Type B pancreatic cell (in vitro differentiated cells): ENCODE data around the gene DISP1. TPM values are rescaled to one million over a fixed set of nuclear protein-coding genes. Genes with fewer than 3 reads are reported as not detected.

ENCODE experiments used
- DNase-seq: peaks from one replicate; pipeline ENCODE4 v3.0.0; 2021; ENCODE audit warnings: mixed read lengths; ENCODE audit not compliant: unreplicated experiment; ENCODE audit errors: extremely low spot score
- H3K27ac Mint-ChIP-seq: 2 replicates; pipeline ENCODE4 v1.8.0; 2021; ENCODE audit warnings: mild to moderate bottlenecking, mixed read lengths
- H3K27me3 Mint-ChIP-seq: 2 replicates; pipeline ENCODE4 v1.8.0; 2021; ENCODE audit warnings: mixed read lengths
- H3K36me3 Mint-ChIP-seq: 2 replicates; pipeline ENCODE4 v1.8.0; 2021; ENCODE audit warnings: mixed read lengths
- H3K4me1 Mint-ChIP-seq: one replicate; pipeline ENCODE4 v1.8.0; 2021; ENCODE audit warnings: mixed read lengths; ENCODE audit not compliant: unreplicated experiment
- H3K4me3 Mint-ChIP-seq: 2 replicates; pipeline ENCODE4 v1.8.0; 2021; ENCODE audit warnings: mild to moderate bottlenecking, mixed read lengths
- H3K9me3 Mint-ChIP-seq: 2 replicates; pipeline ENCODE4 v1.8.0; 2021; ENCODE audit warnings: mixed read lengths
- total RNA-seq: library from RNA; stranded (reverse); gene quantifications from 2 replicates; pipeline ENCODE4 v1.2.1, GENCODE V29; 2021; ENCODE audit warnings: low replicate concordance
- TF ChIP-seq, protein P1 (sequence below): fragments of 200-600 bp; sonication (generic); conservative IDR thresholded peaks from 2 replicates; pipeline ENCODE4 v1.5.0; 2021; ENCODE audit warnings: antibody characterized with exemption, mild to moderate bottlenecking

DISP1 gene
- total RNA-seq, 1 donor from 2014 or later, result 15.8 TPM

DNA sequence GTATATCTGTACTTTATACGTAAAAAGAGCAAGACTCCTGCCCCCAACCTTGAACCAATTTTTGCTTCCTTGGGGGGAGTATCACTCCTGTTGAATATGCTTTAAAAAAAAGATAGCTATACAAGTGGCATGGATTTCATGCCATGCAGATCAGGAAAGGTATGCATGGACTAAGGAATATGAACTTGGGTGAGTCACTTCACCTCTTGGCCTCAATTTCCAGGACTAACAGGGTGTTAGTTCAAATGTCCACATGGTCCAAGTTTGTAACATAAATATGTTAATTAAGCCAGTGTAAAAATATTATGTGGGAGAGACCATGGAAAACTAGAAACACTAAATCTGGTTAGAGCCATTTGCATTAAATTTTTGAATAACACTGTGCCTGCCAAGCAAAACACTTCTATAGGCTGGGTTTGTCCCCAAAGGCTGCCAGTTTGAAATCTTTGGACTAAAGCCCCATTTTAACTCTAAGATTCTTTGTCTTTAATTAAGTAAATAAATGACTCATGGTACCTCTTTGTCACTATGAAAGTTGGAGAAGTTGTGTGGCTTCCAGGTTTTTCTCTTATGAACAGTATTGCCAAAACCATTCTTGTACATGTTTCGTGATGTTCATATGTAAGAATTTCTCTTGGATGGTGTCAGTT is 44.7 kb upstream of the DISP1 start:
- H3K9me3 Mint-ChIP-seq, result peaks cover 8% of the 10 kb centered on the region
- DNase-seq, result no peak
- no peaks in the 10 kb centered on the region for H3K36me3 Mint-ChIP-seq
- no peak overlapping the region for H3K27ac Mint-ChIP-seq
- no peaks in the 10 kb centered on the region for H3K4me1 Mint-ChIP-seq
- H3K27me3 Mint-ChIP-seq, result peaks cover 2% of the 10 kb centered on the region
- TF ChIP-seq, protein P1, sequence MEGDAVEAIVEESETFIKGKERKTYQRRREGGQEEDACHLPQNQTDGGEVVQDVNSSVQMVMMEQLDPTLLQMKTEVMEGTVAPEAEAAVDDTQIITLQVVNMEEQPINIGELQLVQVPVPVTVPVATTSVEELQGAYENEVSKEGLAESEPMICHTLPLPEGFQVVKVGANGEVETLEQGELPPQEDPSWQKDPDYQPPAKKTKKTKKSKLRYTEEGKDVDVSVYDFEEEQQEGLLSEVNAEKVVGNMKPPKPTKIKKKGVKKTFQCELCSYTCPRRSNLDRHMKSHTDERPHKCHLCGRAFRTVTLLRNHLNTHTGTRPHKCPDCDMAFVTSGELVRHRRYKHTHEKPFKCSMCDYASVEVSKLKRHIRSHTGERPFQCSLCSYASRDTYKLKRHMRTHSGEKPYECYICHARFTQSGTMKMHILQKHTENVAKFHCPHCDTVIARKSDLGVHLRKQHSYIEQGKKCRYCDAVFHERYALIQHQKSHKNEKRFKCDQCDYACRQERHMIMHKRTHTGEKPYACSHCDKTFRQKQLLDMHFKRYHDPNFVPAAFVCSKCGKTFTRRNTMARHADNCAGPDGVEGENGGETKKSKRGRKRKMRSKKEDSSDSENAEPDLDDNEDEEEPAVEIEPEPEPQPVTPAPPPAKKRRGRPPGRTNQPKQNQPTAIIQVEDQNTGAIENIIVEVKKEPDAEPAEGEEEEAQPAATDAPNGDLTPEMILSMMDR, result no peak
- no peak overlapping the region for H3K4me3 Mint-ChIP-seq

DNA sequence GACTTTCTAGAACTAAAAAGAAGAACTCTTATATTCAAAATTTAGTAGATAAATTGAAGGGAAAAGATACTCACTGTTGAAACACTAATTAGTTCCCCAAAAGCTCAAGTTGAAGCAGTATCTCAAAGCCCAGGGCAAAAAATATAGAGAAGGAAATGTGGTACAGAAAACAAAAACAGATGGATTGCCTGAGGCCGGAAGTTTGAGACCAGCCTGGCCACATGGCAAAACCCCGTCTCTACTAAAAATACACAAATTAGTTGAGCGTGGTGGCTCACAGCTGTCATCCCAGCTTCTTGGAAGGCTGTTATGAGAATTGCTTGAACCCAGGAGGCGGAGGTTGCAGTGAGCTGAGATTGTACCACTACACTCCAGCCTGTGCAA is 41.9 kb upstream of the DISP1 start:
- peaks cover 8% of the 10 kb centered on the region for H3K9me3 Mint-ChIP-seq
- H3K4me1 Mint-ChIP-seq, result no peaks in the 10 kb centered on the region
- H3K27ac Mint-ChIP-seq, result no peak overlapping the region
- H3K4me3 Mint-ChIP-seq, result no peak overlapping the region
- no peaks in the 10 kb centered on the region for H3K36me3 Mint-ChIP-seq
- no peaks in the 10 kb centered on the region for H3K27me3 Mint-ChIP-seq
- TF ChIP-seq, protein P1, result no peak
- no peak for DNase-seq

DNA sequence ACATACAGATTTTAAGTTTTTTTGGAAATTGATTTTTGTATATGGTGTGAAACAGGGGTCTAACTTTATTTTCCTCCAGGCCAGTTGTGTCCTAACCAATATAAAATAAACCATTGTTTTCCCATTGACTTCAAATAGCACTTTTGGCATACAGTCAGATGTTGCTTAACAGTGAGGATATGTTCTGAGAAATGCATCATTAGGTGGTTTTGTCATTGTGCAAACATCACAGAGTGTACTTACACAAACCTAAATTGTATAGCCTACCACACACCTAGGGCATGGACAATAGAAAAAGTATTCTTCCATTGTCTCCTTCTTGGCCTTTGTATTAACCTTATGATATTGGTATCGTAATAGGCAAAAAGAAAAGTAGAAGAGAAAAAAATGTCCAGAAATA is 37.4 kb upstream of the DISP1 start:
- DNase-seq, result no peak
- H3K36me3 Mint-ChIP-seq, result no peaks in the 10 kb centered on the region
- H3K27ac Mint-ChIP-seq, result no peak overlapping the region
- TF ChIP-seq, protein P1, result no peak
- H3K27me3 Mint-ChIP-seq, result peaks cover 3% of the 10 kb centered on the region
- no peaks in the 10 kb centered on the region for H3K9me3 Mint-ChIP-seq
- no peaks in the 10 kb centered on the region for H3K4me1 Mint-ChIP-seq
- no peak overlapping the region for H3K4me3 Mint-ChIP-seq

GRCh38 chr1:222777977-222778376 is 36.9 kb upstream of the DISP1 start:
- DNase-seq, result no peak
- no peaks in the 10 kb centered on the region for H3K36me3 Mint-ChIP-seq
- TF ChIP-seq, protein P1, result no peak
- no peak overlapping the region for H3K27ac Mint-ChIP-seq
- H3K4me1 Mint-ChIP-seq, result no peaks in the 10 kb centered on the region
- H3K4me3 Mint-ChIP-seq, result no peak overlapping the region
- H3K9me3 Mint-ChIP-seq, result no peaks in the 10 kb centered on the region
- peaks cover 3% of the 10 kb centered on the region for H3K27me3 Mint-ChIP-seq

DNA sequence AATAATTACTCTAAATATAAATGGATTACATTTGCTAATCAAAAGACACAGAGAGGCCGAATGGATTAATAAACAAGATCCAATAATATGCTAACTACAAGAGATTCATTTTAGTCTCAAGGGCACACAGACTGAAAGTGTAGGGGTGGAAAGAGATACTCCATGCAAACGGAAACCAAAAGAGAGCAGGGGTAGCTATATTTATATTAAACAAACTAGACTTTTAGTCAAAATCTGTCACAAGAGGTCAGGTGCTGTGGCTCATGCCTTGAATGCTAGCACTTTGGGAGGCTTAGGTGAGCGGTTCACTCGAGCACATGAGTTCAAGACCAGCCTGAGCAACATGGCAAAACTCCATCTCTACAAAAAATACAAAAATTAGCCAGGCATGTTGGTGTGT is 33.6 kb upstream of the DISP1 start:
- TF ChIP-seq, protein P1, result no peak
- no peak for DNase-seq
- Mint-ChIP-seq H3K27me3 (peaks cover 6% of the 10 kb centered on the region), H3K36me3 (no peaks in the 10 kb centered on the region), H3K27ac (no peak overlapping the region), H3K4me1 (peaks cover 12% of the 10 kb centered on the region), H3K4me3 (no peak overlapping the region), H3K9me3 (no peaks in the 10 kb centered on the region)

DNA sequence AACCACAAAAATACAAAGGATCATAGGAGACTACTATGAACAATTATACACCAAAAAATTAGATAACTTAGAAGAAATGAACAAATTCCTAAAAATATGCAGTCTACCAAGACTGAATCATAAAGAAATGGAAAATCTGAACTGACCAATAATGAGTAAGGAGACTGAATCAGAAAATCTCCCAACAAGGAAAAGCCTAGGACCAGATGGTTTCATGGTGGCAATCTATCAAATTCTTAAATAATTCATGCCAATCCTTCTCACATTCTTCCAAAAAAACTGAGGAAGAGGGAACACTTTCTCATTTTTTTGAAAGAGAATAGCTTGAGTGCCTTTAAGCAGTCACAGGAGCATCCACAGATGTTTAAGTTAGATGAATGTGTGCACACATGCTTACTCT is 31.8 kb upstream of the DISP1 start:
- peaks cover 19% of the 10 kb centered on the region for H3K4me1 Mint-ChIP-seq
- no peak overlapping the region for H3K4me3 Mint-ChIP-seq
- no peaks in the 10 kb centered on the region for H3K36me3 Mint-ChIP-seq
- H3K9me3 Mint-ChIP-seq, result no peaks in the 10 kb centered on the region
- no peak overlapping the region for H3K27ac Mint-ChIP-seq
- H3K27me3 Mint-ChIP-seq, result peaks cover 6% of the 10 kb centered on the region
- DNase-seq, result no peak
- TF ChIP-seq, protein P1, result no peak
